Tibial nerve (tissue), 4 donors: ENCODE results near the gene ACOT13. TPM values are rescaled to one million over a fixed set of nuclear protein-coding genes. Genes with fewer than 3 reads are reported as not detected.
"Not testable (repeated sequence)": the region's sequence is repeated elsewhere in the genome, so short reads cannot be mapped to it uniquely, and the experiment has no call there.

Experiments used
- DNase-seq, 2 donors: peaks; one replicate each; pipeline ENCODE4 v3.0.0-alpha.2; 2019; ENCODE audit warnings: low spot score in 2 of 2
- H3K27ac ChIP-seq, 4 donors: fragments of 200-600 bp; sonication (generic) in 3 of 4; one replicate each; pipeline ENCODE4 v1.5.1; 2017 to 2019; ENCODE audit warnings: mild to moderate bottlenecking in 1 of 4
- H3K27me3 ChIP-seq, 2 donors: fragments of 200-600 bp; sonication (generic) in 1 of 2; one replicate each; pipeline versions ENCODE4 v1.5.1 to v1.6.0; 2017 to 2019
- H3K36me3 ChIP-seq, 3 donors: fragments of 200-600 bp; sonication (generic); one replicate each; pipeline ENCODE4 v1.5.1; 2018 to 2019
- H3K4me1 ChIP-seq, 4 donors: fragments of 200-600 bp; sonication (generic) in 3 of 4; one replicate each; pipeline ENCODE4 v1.5.1; 2017 to 2019
- H3K4me3 ChIP-seq, 4 donors: fragments of 200-600 bp; sonication (generic) in 3 of 4; one replicate each; pipeline ENCODE4 v1.5.1; 2017 to 2019; ENCODE audit warnings: mild to moderate bottlenecking in 1 of 4, moderate library complexity in 1 of 4
- H3K9me3 ChIP-seq, 4 donors: fragments of 200-600 bp; sonication (generic) in 3 of 4; one replicate each; pipeline ENCODE4 v1.5.1; 2017 to 2019
- EP300 ChIP-seq, 2 donors: sonication (generic); formaldehyde crosslinking; IDR thresholded peaks; one replicate each; pipeline ENCODE4 v1.6.1; 2017; ENCODE audit warnings: antibody characterized with exemption in 2 of 2, mild to moderate bottlenecking in 1 of 2
- POLR2A ChIP-seq, 2 donors: fragments of 450-650 bp; IDR thresholded peaks; one replicate each; pipeline ENCODE4 v1.6.1; 2017; ENCODE audit warnings: antibody characterized with exemption in 2 of 2, mild to moderate bottlenecking in 2 of 2, moderate library complexity in 2 of 2
- WGBS, 2 donors: methylation state at CpG; one replicate each; pipeline ENCODE4 v1.1.5; 2018; 5-methylcytosine and 5-hydroxymethylcytosine counted together
- total RNA-seq, 4 donors: library from RNA; depleted of rRNA; stranded (reverse); fragments of >200 nt; gene quantifications; one replicate each; pipeline ENCODE4 v1.1.0, GENCODE V29; 2016
- TF ChIP-seq, protein P1 (sequence below), 5 experiments: fragments of 200-600 bp in 3 of 5; fragments of 450-650 bp in 2 of 5; sonication (generic) in 3 of 5; IDR thresholded peaks; one replicate each; pipeline ENCODE4 v1.5.1; 2016 to 2019; ENCODE audit warnings: antibody characterized with exemption in 5 of 5, mild to moderate bottlenecking in 3 of 5, moderate library complexity in 2 of 5

Gene ACOT13
- total RNA-seq, 4 donors from 2014 or later, result 3.3 to 10.2 (median 7.5) TPM

DNA sequence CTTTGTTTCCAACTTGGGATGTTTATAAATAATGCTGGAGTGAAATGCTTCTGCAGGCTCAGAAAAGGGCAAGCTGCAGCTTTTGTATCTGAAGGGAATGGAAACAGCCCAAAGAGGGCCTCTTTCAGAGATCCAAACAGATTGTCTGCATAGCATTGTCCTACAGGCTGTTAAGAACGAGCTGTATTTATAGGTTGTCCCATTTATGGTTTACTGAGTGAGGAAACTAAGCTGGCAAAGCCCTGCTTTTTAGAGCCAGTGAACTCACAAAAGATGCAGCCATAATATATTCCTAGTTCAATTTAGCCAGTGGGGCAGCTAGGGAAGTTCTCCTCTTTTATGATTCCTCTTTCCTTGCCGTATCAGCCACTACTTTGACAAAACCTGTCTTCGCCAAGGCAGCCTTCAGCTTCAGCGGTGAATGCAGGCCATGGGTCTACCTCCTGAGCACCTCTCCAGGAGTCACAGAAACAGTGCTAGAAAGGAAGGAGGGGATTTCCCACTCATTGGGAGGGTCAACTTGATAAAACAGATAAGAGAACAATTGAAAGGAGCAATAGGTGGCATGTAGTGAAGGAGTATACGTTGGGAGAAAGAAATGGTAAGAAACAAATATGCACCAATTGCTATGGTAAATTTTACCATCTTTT lies 35.9 kb upstream of the ACOT13 start:
- Histone ChIP-seq H3K4me3 (no peak overlapping the region), H3K36me3 (no peaks in the 10 kb centered on the region), H3K27me3 (no peaks in the 10 kb centered on the region), H3K4me1 (no peaks in the 10 kb centered on the region), H3K9me3 (peaks cover 0 to 6% (median 2%) of the 10 kb centered on the region in 4 donors), H3K27ac (no peak overlapping the region)
- no peak for TF ChIP-seq EP300 (IDR thresholded peaks at IDR 0.05)
- 68 to 76% methylated on average over 5 of the region's 5 CpGs for WGBS, 2 donors
- DNase-seq, result no peak

DNA sequence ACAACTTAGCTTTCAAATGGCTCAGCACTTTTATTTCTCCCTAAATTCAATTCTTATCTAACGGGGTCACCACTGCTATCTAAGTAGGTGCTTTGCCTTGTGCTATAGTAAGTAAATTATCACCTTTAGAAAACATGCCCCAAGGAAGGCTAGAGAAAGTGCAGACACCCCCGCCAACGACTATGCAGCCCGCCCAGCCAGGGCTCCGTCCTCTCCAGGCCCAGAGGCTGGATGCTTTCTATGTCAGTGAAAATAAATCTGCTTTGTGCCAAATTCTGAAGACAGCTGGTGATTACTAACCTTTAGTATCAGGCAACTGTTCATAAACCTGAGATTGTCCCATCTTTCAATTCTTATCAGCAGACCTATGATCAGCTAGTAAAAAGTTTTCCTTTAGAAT lies 35.2 kb upstream of the ACOT13 start:
- TF ChIP-seq, protein P1, sequence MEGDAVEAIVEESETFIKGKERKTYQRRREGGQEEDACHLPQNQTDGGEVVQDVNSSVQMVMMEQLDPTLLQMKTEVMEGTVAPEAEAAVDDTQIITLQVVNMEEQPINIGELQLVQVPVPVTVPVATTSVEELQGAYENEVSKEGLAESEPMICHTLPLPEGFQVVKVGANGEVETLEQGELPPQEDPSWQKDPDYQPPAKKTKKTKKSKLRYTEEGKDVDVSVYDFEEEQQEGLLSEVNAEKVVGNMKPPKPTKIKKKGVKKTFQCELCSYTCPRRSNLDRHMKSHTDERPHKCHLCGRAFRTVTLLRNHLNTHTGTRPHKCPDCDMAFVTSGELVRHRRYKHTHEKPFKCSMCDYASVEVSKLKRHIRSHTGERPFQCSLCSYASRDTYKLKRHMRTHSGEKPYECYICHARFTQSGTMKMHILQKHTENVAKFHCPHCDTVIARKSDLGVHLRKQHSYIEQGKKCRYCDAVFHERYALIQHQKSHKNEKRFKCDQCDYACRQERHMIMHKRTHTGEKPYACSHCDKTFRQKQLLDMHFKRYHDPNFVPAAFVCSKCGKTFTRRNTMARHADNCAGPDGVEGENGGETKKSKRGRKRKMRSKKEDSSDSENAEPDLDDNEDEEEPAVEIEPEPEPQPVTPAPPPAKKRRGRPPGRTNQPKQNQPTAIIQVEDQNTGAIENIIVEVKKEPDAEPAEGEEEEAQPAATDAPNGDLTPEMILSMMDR (IDR thresholded peaks at IDR 0.05), result no peak
- TF ChIP-seq EP300 (IDR thresholded peaks at IDR 0.05), result no peak
- TF ChIP-seq POLR2A (IDR thresholded peaks at IDR 0.05), result no peak
- DNase-seq, result no peak
- H3K27me3 ChIP-seq, result no peaks in the 10 kb centered on the region
- no peaks in the 10 kb centered on the region for H3K36me3 ChIP-seq
- 63 to 84% methylated on average over 5 of the region's 5 CpGs for WGBS, 2 donors
- no peaks in the 10 kb centered on the region for H3K4me1 ChIP-seq
- H3K9me3 ChIP-seq, result peaks cover 0 to 9% (median 2%) of the 10 kb centered on the region in 4 donors
- H3K27ac ChIP-seq, result no peak overlapping the region
- H3K4me3 ChIP-seq, result no peak overlapping the region

DNA sequence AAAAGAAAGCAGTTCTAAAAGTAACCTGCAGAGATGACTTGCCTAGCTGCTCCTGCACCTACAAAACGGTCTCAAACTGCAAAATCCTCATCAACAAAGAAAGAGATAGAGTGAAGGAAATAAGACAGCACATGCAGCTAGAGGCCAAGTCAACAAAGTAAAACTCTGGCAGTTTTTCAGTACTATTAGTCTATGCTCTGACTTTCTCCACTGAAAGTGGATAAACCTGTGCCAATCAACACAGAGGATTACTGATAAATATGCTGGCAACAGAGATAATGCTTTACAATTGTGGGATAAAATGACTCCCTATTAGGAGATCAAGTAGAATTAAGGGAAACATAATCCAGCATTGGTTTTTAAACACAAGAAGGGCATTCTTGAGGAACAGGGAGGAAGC lies 34.3 kb upstream of the ACOT13 start:
- Histone ChIP-seq H3K4me1 (no peaks in the 10 kb centered on the region), H3K27me3 (no peaks in the 10 kb centered on the region), H3K36me3 (no peaks in the 10 kb centered on the region), H3K4me3 (no peak overlapping the region), H3K9me3 (peaks cover 0 to 15% (median 2%) of the 10 kb centered on the region in 4 donors), H3K27ac (no peak overlapping the region)
- TF ChIP-seq EP300 (IDR thresholded peaks at IDR 0.05), result no peak
- TF ChIP-seq, protein P1 (IDR thresholded peaks at IDR 0.05), result no peak
- no peak for TF ChIP-seq POLR2A (IDR thresholded peaks at IDR 0.05)
- 28 to 45% methylated on average over 1 of the region's 1 CpG for WGBS, 2 donors
- DNase-seq, result no peak

DNA sequence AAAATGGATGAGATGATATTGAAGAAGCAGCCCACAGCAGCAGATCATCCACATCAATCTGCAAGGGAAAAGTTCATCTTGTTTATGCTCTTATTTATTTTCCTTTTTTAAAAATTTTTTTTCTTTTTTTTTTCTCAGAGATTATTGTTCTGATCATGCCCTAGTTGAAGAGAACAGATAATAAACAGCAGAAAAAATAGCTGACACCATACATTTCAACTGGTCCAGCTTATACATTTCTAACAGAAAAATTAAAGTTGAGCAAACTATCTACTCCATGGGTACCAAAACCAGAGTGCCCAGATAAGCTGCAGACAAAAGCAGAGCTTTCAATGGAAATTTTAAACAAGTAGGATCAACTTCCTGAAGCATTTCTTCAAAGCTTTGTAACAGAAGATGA lies 30.2 kb upstream of the ACOT13 start:
- H3K27me3 ChIP-seq, result no peaks in the 10 kb centered on the region
- no peaks in the 10 kb centered on the region for H3K36me3 ChIP-seq
- no peak overlapping the region for H3K4me3 ChIP-seq
- H3K27ac ChIP-seq, result no peak overlapping the region
- TF ChIP-seq POLR2A (IDR thresholded peaks at IDR 0.05), result no peak
- TF ChIP-seq EP300 (IDR thresholded peaks at IDR 0.05), result no peak
- TF ChIP-seq, protein P1 (IDR thresholded peaks at IDR 0.05), result no peak
- no peaks in the 10 kb centered on the region for H3K4me1 ChIP-seq
- peaks cover 0 to 19% (median 2%) of the 10 kb centered on the region in 4 donors for H3K9me3 ChIP-seq
- DNase-seq, result no peak

DNA sequence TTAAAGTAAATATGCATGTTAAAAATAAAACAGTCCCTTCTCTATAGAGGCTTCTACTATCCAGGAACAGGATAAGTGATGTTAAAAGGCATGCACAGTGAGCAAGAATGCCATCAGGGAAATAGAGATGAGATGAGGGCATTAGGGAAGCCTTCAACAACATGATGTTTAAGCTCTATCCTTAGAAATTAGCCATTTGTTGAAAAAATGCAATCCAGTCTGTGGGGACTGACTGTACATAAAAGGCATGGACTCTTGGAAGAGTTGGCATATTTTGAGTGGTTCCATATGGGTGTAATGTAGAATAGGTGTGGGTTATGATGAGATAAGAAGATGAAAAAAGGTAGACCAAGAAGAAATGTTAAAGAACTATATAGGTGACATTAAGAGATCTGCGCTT lies 26.7 kb upstream of the ACOT13 start:
- 90 to 96% methylated on average over 1 of the region's 1 CpG for WGBS, 2 donors
- Histone ChIP-seq H3K27ac (no peak overlapping the region), H3K36me3 (no peaks in the 10 kb centered on the region), H3K27me3 (peaks cover 0 to 7% of the 10 kb centered on the region in 2 donors), H3K4me3 (no peak overlapping the region), H3K9me3 (peaks cover 0 to 18% (median 2%) of the 10 kb centered on the region in 4 donors), H3K4me1 (peaks cover 0 to 2% (median 0%) of the 10 kb centered on the region in 4 donors)
- no peak for DNase-seq
- TF ChIP-seq EP300 (IDR thresholded peaks at IDR 0.05) (no peak), POLR2A (IDR thresholded peaks at IDR 0.05) (no peak)
- TF ChIP-seq, protein P1 (IDR thresholded peaks at IDR 0.05), result no peak

DNA sequence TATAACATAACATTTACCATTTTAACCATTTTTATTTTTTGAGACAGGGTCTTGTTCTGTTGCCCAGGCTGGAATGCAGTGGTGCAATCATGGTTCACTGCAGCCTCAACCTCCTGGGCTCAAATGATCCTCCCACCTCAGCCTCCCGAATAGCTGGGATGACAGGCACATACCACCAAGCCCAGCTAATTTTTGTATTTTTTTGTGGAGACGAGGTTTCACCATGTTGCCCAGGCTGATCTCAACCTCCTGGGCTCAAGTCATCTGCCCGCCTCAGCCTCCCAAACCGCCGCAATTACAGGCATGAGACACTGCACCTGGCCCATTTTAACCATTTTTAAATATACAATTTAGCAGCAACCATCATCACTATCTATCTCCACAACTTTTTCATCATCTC lies 26.2 kb upstream of the ACOT13 start:
- H3K4me3 ChIP-seq, H3K27me3 ChIP-seq, H3K4me1 ChIP-seq, H3K27ac ChIP-seq, DNase-seq, H3K36me3 ChIP-seq: not testable (repeated sequence)
- peaks cover 0 to 13% (median under 1%) of the 10 kb centered on the region in 4 donors for H3K9me3 ChIP-seq
- WGBS, 2 donors, result 92 to 94% methylated on average over 5 of the region's 5 CpGs
